GM18867 (cell line): ENCODE data around the gene RHBDD3.

Source experiments
- ATAC-seq: cut with Tn5 transposase; IDR thresholded peaks from one replicate; pipeline ENCODE4 v1.9.1; 2021; ENCODE audit warnings: mild to moderate bottlenecking, moderate library complexity; ENCODE audit not compliant: unreplicated experiment

RHBDD3 gene

DNA sequence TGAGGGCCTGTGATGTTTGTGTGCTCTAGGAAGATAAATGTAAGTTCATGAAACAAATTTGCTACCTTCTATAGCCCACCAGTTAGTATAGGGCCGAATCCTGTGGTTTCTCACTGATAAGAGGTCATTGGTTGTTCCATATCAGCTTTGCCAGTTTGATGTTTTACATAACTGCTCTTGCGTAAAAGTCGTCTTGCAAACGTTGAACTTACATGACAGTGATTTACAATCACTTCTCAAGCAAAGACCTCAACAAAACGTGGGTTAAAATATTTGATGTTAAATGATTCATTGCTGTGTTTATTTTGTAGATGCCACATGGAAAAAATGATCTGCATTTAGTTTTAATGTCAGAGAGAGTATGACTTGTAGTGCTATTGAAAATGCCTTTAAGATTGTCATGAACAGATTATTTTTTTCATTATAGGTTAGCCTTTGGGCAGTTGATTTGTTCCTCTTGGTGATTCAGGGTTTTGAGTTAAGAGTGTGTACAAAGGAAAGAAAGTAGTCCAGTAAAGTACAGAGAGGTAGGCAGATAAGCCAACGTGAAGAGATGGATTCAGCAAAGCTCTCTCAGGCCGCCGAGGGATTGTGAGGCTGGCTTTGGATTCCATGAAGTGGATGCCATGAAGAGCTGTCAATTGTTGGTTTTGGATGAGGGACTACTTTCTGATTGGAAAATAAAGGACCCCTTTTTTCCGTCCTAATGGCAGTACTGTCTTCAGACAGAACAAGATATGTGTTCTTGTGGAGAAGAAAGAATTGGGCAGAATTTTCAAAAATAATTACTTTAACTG, 2.9 kb upstream of the RHBDD3 start:
- ATAC-seq = no peak

DNA sequence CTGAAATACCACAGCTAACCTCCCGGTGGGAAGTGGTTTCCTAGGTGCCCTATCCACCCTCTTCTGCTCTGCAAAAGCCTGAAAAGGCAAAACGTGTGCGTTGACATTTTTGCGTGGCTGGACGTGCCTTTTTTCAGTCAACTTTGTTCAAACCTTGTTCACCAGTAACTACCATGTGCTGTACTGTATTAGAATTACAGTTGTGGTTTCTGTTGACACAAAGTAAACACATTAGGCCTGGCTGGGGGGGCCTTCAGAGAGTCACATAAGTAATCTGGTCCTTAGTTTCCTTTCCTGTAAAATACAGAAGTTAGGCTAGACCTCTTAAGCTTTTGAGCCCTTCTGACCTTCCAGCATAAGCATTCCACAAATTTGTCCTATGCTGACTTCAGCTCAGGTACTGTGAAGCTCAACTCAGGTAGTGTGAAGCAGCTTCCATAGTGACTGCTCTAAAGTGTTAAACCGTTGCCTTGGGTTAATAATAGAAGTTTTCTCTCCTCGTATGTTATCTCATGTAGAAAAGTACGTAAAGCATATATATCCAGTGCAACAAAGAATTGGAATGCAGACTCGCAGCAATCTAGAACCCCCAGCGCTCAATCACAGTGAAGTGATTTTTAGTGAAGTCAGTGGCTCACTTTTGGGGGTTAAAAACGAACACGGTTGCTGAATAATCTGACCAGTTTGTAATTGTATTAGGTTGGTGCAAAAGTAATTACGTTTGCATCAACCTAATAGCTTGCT, 2.1 kb upstream of the RHBDD3 start:
- no peak for ATAC-seq

DNA sequence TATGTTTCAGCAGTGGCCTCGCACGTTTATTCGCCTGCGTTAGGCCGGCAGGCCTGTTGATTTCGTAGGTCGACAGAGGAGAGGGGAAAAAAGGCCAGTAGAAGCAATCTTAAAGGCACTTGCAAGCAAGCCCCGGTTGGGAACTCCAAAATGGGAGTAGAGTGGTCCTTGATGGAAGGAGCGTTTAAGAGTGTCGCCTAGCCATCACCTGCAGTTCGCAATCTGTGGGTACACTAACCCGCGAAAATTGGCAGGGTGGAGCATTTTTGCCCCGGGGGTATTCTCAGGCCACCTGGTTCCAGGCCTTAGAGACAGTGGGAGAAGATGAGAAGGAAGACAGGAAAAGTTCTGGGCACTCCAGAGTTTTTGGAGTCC, 1.4 kb upstream of the RHBDD3 start:
- ATAC-seq = no peak

DNA sequence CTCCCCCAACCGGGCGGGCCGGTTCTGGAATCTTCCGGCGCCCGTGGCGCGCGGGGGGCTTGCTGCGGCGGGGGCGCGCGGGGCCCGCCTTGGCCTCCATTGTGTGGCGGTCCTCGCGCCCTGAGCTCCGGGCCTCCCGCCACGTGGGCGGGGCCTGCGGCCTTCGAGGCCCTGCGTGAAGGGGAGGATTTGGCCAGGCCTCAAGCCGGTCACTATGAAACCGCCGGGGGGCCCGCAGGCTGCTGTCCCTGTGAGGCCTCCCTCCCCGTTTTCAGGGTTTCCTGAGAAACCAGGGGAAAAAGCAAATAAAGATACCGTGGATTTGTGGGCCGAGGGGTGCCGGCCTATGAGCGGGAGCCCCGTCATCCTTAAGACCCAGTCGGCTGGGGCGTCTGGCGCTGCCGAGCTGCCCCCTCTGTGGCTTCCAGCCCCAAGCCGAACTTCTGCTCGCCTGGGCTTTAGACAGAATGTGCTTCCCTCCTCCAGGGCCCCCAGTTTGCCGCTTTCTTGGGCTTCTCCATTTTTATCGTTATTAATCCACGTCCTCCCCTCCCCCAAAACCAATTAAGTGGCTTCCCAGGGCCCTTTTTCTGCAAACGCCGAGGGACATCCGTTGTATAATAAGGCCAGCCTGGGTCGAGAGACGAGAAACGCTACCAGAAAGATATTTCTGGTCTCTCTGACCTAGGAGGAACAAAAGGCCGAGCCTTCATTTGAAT, 889 bp upstream of the RHBDD3 start:
- peak; percentile 17 for ATAC-seq

DNA sequence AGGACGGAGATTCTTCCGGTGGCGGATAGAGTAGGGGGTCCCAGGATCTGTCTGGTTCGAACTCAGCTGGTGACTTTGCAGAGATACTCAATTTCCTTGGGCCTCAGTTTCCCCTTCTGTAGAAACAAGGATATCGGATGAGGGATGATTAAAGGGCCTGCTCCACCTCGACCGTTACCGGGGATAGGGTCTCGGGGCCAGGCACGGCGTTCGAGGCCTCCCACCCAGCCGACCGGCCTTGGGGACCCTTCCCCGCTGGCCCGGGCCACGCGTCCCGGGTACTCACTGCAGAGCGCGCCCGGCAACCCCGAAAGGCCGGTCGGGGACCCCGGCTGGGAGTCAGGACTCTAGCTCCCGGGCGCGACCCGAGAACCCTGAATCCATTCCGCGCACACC, 321 bp downstream of the RHBDD3 start:
- no peak for ATAC-seq

DNA sequence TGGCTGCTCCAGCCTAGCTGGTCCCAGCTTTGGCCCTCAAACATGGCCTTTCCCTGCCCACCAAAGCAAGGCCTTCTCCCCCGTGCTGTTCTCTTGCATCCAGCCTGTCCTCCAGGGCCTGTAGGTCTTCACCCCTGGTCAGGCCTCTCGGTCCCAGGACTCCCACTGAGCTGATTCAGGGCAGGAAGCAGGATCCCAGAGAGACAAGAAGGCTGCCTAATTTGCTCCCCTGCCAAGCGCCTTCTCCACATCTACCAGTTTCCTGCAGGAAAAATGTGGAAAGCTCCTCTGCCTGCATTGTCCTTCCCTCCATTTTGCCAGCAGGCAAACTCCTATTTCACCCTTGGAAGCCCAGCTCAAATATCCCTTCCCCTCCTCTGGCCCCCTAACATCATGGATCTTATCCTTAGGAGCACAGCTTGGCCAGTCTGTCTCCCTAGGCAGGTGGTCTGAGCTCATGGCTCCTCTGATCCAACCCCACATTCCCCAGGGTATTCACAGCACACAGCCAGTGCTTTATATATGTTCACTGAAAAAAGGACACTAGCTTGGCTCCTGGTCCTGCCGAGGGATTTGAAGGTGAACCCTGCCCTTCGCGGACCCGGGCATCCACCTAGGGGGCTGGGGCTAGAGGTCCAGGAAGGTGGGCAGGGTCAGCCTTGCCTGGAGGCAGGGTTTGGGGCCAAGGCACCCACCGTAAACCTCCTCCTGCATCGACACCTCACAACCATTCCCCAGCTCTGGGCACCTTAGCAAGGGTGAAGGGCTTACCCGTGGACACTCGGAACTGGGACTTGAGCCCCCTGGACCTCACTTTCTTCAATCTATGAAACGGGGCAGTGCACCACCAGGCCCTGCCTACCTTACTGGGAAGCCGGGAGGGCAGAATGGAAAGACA, 968 bp downstream of the RHBDD3 start:
- no peak for ATAC-seq

DNA sequence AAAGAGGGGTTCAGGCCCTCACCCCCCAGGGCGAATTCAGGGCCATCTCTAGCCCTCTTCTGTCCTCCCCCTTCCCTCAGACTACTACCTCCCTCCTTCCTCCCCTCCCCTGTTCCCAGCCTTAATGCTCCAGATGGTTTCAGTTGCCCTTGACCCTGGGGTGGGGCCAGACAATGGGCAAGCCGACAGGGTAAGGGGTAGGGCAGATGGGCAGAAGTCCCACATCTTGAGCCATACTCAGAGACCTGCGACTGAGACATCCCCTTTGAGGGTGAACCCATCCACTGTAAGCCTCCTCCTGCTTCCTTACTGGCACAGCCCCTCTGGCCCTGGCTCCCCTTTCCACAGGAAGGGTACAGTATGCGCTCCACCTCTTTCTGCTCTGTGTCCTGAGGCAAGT, 1.9 kb downstream of the RHBDD3 start:
- no peak for ATAC-seq

DNA sequence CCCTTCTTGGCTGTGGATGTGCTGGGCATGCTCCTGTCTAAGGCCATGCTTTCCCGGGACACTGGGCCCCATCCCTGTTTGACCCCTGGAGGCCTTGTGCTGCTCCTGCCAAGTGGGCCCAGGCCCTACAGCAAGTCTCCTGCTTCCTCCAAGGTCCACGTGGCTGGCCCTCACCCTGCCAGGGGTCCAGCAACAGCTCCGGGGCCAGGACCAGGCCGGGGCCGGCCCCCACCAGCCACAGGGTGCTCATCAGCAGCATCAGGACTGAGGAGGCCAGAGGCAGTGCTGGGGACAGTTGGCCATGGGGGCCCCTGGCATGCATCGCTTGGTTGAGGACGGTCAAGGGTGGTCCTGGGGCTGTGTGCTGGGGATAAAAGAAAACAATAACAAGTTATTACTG, 2.5 kb downstream of the RHBDD3 start:
- ATAC-seq = no peak

DNA sequence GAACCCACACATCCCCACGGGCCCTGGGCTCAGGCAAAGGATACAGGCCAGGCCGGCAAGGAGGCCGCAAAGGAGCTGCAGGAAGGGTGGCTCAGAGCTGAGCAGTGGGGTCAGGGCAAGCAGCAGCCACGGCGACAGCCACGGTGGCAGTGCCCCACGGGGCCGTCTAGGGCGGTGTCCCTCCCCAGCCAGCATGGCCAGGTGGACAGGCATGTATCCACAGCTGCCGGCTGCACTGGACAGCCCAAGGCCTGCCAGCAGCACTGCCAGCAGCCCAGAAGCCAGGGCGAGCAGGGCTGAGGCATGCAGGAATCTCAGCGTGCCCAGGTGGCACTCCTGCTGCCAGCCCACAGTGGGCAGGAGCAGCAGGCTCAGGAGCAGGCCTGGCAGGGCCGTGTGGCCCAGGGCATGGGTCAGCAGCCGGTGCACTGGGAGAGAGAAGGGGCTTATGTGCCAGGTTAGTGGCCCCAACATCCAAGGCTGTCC, 3.9 kb downstream of the RHBDD3 start:
- no peak for ATAC-seq

DNA sequence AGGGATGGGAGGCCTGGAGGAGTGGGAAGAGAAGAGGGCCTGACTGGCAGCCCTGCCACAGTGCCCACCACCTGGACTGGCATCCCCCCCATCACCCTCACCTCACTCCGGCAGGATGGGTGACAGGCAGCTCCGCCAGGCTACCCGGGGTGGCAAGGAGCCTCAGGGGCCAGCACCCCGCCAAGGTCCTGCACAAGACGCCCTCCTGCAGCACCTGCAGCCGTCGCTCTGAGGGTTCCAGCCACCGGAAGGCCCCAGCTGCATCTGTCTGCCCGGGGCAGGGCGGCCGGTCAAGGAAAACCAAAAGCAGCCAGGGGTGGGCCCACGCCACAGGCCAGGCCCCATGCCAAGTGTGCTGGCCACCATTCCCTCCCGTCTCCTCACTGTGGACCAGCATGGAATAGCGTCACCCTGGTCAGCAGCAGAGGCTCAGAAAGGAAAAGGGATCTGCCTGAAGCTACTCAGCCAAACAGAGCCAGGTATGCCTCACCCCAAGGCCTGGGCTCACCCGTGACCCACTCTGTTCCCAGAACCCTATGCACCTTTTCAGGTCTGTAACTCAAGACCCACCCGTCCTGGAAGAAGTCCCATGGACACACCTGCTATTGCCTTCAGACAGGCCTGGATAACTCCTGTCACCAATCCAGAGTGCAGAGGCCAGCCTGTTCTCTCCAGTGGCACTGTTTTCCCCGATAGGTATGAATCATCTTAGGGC, 7.0 kb downstream of the RHBDD3 start:
- no peak for ATAC-seq

DNA sequence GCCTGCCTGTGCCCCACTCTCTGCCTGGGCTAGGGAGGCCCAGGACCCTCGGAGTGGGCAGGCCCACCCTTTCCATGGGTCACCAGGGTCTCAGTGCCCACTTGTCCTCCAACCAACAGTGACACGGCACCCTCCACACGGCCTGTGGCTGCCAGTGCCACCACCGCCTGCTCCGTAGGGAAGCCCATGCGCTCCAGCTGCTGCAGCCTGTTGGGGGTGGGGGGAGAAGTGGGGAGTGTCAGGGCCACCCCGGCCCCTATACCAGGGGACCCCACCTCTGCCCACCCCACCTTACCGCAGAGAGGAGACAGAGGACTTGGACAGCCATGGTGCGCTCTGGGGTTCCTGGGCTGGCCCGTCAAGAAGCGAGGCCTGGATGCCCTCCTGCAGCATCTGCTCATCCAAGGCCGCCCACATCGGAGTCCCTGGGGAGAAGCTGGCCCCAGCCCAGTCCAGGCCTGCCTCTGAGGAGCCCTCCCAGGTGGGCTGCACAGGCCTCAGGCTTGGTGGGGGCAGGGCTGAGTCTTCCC, 7.7 kb downstream of the RHBDD3 start:
- no peak for ATAC-seq

DNA sequence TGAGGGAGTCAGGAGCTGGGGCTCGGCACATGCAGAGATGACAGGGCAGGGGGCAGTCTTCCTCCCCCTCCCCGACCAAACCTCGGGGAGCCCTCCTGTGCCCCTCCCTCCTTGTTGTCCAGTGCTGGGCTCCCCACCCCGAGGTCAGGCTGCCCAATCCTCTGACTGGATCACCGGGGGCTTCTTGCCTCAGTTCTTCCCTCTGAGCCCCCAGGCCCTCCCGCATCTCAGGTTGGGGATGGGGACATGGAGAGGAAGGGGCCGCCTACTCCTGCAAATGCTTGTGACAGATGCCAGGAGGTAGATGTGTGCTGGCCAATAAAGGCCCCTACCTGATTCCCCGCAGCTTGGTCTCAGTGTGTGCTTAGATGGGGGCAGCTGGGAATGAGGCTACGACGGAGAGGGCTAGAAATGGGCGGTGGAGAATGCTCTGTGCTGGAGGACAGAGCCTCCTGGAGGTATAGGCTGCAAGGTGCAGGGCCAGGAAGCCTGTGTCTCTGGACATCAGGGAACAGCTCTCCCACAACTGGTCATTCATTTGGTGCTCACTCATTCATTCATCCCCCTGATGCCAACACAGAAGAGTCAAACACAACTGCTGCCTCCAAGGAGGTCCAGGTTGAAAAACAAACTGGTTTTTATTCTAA, 8.4 kb downstream of the RHBDD3 start:
- ATAC-seq = no peak

DNA sequence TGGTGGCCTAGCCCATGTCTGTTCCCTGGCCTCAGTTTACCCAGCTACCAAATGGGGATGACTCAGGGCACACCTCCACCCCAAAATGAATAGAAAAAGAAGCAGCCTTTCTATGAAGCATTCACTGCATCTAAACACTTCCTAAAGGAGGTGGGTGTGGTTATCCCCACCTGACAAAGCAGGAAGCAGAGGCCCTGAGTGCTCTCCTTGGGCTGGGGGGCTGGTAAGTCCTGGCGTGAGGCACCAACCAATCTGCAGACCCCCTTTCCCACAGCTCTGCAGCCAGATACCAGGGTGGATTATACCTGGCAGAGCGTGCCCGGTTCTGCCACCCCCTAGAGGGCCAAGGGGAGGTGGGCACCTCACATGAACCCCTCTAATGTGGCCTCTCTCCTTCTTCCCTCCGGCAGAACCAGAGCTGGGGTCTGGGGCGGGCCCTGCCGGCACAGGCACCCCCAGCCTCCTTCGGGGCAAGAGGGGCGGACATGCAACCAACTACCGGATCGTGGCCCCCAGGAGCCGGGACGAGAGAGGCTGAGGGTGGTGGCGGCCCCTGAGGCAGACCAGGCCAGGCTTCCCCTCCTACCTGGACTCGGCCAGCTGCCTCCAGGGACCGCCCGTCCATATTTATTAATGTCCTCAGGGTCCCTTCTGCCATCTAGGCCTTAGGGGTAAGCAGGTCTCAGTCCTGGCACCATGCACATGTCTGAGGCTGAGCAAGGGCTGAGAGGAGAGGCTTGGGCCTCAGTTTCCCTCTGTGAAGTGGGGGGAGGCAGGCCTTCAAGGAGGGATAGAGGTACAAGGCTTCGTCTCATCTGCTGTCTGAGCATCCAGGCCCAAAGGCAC, 9.2 kb downstream of the RHBDD3 start:
- no peak for ATAC-seq

DNA sequence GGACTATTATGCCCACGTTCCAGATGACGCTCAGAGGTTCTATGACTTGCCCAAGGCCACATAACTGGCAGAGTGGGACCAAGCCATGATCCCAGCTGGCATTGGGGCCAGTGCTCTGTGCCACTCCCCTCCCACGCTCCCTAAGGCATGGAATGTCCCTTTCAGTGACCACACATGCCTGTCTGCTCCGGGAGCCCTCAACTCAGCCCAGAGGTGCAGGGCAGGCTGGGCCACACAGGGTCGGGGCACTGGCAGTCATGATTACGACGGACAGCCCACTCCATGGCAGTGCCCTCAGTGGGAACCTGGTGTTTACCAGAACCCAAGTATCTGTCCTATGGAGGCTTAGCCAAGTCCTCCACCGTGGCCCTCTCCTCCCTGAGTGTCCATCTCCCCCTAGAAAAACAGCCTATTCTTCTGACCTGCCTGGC, 10.0 kb downstream of the RHBDD3 start:
- no peak for ATAC-seq

DNA sequence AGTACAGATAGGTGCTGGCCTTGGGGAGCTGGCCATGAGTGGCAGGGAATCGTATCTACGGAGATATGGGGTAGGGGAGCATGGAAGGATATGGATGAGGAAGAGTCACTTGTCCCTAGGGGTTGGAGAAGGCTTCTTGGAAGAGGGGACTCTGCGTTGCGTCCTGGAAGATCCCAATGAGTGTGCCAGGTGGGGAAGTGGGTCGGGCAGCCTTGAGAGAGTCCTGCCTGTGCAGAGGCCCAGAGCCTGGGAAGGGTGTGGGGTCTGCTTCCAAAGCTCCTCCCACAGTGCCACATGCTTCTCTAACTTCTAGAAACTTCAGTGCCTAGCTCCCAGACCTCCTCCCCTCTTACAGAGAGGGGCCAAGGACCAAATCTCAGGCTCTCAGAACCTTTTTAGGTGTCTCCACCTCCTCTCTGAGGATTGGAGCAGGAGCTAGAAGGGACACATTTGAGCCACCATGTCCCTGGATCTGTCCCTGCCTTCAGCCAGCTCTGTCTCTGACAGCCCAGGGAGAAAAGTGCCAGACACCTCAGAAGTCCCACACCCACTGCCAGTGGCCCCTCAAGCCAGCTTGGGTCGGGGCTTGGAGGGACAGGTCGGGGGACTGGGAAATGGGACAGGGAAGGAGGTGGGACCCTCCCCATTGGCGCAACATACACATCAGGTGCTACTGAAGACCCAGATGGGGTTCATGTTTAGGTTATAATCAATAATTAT, 11.0 kb downstream of the RHBDD3 start:
- ATAC-seq = no peak

DNA sequence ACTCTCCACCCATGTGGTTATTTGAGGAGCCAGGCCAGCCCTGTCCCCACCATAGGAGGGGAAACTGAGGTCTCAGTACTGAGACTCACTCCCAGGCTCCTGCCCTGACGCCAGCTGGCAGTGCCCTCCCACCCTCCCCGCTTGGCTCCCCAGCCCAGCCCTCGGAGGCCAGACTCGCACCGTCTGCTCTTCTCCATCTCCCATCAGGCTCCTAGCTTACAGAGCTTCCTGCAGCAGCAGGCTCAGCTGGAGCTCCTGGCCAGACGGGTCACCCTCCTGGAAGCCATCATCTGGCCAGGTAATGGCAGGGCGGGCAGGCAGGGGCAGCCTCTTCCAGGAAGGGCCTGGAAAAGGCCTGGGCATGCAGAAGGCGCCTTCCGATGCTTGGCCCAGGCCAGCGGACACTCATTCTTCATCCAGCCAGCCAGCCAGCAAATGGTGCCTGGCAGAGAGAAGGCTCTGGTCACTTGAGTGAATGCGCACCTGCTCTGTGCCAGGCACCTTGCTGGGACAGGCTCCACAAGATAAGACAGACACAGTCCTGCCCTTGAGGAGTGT, 12.6 kb downstream of the RHBDD3 start:
- no peak for ATAC-seq

DNA sequence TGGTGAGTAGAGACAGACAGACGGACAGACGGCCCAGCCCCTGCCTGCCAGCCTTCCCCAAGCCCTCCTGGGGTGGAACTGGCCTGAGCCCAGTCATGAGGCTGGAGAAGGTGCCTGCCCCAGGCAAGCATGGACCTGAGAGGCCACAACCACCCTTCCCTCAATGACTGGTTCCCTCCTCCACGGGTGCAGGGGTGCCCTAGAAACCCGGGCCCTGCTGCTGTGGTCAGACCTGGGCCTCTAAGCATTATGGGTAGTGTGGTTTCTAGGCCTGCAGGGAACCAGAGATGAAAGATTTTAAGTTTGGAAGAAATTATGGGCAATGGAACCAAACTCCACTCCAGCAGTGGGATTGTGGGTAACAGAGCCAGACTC, 13.5 kb downstream of the RHBDD3 start:
- no peak for ATAC-seq
